Measurements from ENCODE around the gene OBSL1. TPM values are rescaled to one million over a fixed set of nuclear protein-coding genes. Genes with fewer than 3 reads are reported as not detected.

OBSL1 gene
- total RNA-seq, 2 donors from 2014 or later = 150 to 157 TPM

- H3K36me3 ChIP-seq = peaks cover 30% of the 10 kb centered on the region
- H3K4me1 ChIP-seq = peaks cover 0 to 45% of the 10 kb centered on the region in 2 donors
- H3K27me3 ChIP-seq = no peaks in the 10 kb centered on the region
- H3K4me3 ChIP-seq = no peak overlapping the region
- no peak for TF ChIP-seq CTCF (IDR thresholded peaks at IDR 0.05)
- DNase-seq (ENCODE audit: low spot score) = no peak
- H3K9me3 ChIP-seq = no peaks in the 10 kb centered on the region
- peak overlapping the region; percentile 2 to 12 for H3K27ac ChIP-seq
Measured at GRCh38 chr2:219538956-219539788, 32.2 kb downstream of the OBSL1 start.

GRCh38 chr2:219538504-219538951 is 32.8 kb downstream of the OBSL1 start:
- TF ChIP-seq CTCF (IDR thresholded peaks at IDR 0.05) = no peak
- DNase-seq (ENCODE audit: low spot score) = no peak
- peak overlapping the region; percentile 2 to 12 for H3K27ac ChIP-seq
- H3K9me3 ChIP-seq = no peaks in the 10 kb centered on the region
- no peak overlapping the region for H3K4me3 ChIP-seq
- peaks cover 0 to 42% of the 10 kb centered on the region in 2 donors for H3K4me1 ChIP-seq
- no peaks in the 10 kb centered on the region for H3K27me3 ChIP-seq
- peaks cover 30% of the 10 kb centered on the region for H3K36me3 ChIP-seq

- TF ChIP-seq CTCF (IDR thresholded peaks at IDR 0.05) = no peak
- no peak for DNase-seq (ENCODE audit: low spot score)
- Histone ChIP-seq H3K36me3 (peaks cover 30% of the 10 kb centered on the region), H3K4me3 (no peak overlapping the region), H3K27ac (peak overlapping the region; percentile 2 to 12), H3K27me3 (no peaks in the 10 kb centered on the region), H3K9me3 (no peaks in the 10 kb centered on the region), H3K4me1 (peaks cover 0 to 40% of the 10 kb centered on the region in 2 donors)
Measured at GRCh38 chr2:219537657-219538488, 33.5 kb downstream of the OBSL1 start.

- Histone ChIP-seq H3K27me3 (no peaks in the 10 kb centered on the region), H3K9me3 (no peaks in the 10 kb centered on the region)
- DNase-seq (ENCODE audit: low spot score) = no peak
Measured at GRCh38 chr2:219536967-219537366, 34.4 kb downstream of the OBSL1 start.

GRCh38 chr2:219536425-219536824 is 34.9 kb downstream of the OBSL1 start:
- no peaks in the 10 kb centered on the region for H3K27me3 ChIP-seq
- H3K27ac ChIP-seq = no peak overlapping the region
- TF ChIP-seq CTCF (IDR thresholded peaks at IDR 0.05) = no peak

More at GRCh38 chr2:219536967-219537366, 34.4 kb downstream of the OBSL1 start:
- Histone ChIP-seq H3K4me3 (no peak overlapping the region), H3K27ac (no peak overlapping the region), H3K36me3 (peaks cover 30% of the 10 kb centered on the region), H3K4me1 (peaks cover 0 to 31% of the 10 kb centered on the region in 2 donors)
- no peak for TF ChIP-seq CTCF (IDR thresholded peaks at IDR 0.05)

More at GRCh38 chr2:219536425-219536824, 34.9 kb downstream of the OBSL1 start:
- H3K4me3 ChIP-seq = no peak overlapping the region
- no peak for DNase-seq (ENCODE audit: low spot score)
- peaks cover 30% of the 10 kb centered on the region for H3K36me3 ChIP-seq
- H3K4me1 ChIP-seq = peaks cover 0 to 25% of the 10 kb centered on the region in 2 donors
- H3K9me3 ChIP-seq = no peaks in the 10 kb centered on the region
